Stimulated activated CD4-positive, alpha-beta T cell treated with anti-CD3 and anti-CD28 coated beads, Interleukin-4, amount 100 ng/mL, for 24 hours (primary cell): ENCODE measurements around the gene TECR.
A peak's percentile ranks its signal among the peaks of the same experiment; 100 is the strongest.
"Not testable (repeated sequence)": the region's sequence is repeated elsewhere in the genome, so short reads cannot be mapped to it uniquely, and the experiment has no call there.

Experiments
- DNase-seq: peaks from one replicate; pipeline ENCODE4 v3.0.0-alpha.2; 2020

TECR gene, protein sequence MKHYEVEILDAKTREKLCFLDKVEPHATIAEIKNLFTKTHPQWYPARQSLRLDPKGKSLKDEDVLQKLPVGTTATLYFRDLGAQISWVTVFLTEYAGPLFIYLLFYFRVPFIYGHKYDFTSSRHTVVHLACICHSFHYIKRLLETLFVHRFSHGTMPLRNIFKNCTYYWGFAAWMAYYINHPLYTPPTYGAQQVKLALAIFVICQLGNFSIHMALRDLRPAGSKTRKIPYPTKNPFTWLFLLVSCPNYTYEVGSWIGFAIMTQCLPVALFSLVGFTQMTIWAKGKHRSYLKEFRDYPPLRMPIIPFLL

DNA sequence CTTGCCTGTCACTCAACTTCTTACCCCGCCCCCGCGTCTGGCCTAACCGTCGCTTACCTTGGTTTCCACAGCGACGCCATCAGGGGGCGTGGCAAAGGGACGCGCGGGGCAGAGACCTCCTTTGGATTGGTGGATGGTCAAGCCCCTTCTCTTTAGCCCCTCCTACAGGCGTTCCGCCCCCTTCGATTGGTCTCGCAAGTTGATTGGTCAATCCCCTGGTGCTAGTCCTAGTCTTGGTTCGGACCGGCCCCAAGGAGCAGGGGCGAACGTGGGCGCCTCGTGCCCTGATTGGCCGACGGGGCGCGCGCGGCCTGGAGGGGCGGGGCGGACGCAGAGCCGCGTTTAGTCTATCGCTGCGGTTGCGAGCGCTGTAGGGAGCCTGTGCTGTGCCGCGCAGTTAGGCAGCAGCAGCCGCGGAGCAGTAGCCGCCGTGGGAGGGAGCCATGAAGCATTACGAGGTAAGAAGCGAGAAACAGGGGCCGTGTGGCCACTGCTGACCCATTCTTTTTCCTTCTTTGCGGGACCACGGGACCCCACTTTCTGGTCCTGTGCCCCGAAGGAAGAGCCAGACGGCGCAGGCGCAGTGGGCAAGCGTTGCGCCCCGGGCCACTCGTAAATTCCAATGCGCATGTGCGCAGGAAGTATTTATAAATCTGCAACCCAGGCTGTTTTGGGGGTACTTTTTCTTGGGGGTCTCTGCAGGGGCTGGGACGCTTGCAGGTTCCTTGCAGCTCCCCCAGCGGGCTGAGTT lies at the start of gene TECR:
TSS of gene TECR (plus strand) at position 341 of the 751 bp plus-strand sequence. CDS start at position 444, 103 bp downstream.
- DNase-seq, result peak; percentile 100

DNA sequence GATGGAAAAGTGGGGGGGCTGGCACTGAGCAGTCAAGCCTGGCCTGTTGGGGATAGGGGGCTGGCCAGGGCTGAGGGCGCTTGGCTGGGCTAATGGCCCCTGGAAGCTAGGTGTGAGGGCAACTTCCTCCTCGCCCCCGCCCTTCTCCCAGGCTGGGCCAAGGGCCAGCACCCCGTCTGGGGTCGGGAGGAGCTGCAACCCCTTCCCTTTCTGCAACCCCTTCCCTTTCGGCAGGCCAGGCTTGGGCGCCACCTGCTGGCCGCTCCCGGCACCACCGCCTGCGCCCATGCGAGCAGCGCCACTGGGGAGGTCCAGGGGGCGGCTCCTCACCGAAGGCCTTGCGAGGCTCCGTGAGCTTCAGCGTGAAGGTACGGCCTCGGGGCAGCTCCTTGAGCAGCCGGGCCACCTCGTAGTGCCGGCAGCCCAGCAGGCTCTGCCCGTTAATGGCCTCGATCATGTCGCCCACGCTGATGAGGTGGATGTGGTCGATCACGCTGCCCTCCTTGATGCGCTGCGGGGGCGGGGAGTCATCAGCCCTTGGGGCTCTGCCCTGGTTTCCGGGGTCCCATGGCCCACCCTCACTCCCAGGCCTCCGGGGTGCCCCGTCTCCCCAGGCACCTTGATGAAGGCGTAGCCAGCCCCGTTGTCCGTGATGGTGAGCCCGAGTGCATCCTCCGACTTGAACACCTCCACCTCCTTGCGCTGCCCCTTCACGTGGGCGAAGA lies 49.3 kb upstream of the TECR start:
- DNase-seq, result peak; percentile 66

DNA sequence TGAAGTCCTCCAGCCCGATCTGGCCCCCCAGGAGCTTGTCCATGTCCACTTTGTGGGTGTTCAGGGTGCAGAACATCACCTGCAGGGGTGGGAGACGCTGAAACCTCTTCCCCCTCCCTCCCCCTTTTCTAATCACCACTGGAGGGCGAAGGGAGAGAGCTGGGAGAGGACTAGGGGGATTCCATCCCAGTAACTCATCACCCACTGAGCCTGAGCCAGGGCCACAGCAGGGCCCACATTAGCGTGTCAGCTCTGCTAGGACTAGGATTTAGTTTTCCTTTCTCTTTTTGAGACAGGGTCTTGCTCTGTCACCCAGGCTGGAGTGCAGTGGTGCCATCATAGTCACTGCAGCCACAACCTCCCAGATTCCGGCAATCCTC lies 48.7 kb upstream of the TECR start:
- DNase-seq, result no peak

DNA sequence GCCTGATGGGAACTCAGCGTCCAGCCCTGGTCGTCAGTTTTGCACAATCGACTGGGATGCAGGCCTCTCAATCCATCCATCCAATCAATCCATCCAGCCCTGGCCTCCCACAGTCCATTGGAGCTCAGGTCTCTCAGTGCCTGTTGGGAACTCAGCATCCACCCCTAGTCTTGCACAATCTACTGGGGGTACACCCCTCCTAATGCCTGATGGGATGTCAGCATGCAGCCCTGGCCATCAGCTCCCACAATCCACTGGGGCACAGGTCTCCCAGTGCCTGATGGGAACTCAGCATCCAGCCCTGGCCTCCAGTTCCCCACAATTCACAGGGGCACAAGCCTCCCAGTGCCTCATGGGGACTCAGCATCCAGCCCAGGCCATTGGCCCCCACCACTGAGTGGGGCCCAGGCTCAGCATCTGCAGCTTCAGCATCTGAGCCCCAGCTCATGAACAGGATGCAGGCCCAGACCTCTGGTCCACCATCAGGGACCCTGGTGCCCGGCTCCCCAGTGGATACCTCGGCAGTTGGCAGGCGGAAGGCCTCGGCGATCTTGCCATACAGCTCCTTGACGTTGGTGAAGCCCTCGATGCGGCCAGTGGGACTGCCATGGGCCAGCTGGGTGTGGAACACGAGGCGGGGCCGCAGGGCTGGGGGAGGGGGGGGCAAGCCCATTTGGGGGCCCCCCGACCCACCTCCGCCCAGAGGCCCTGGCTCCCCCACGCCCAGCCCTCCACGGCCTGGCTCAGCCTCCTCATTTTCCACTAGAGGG lies 47.0 kb upstream of the TECR start:
- DNase-seq, result no peak

DNA sequence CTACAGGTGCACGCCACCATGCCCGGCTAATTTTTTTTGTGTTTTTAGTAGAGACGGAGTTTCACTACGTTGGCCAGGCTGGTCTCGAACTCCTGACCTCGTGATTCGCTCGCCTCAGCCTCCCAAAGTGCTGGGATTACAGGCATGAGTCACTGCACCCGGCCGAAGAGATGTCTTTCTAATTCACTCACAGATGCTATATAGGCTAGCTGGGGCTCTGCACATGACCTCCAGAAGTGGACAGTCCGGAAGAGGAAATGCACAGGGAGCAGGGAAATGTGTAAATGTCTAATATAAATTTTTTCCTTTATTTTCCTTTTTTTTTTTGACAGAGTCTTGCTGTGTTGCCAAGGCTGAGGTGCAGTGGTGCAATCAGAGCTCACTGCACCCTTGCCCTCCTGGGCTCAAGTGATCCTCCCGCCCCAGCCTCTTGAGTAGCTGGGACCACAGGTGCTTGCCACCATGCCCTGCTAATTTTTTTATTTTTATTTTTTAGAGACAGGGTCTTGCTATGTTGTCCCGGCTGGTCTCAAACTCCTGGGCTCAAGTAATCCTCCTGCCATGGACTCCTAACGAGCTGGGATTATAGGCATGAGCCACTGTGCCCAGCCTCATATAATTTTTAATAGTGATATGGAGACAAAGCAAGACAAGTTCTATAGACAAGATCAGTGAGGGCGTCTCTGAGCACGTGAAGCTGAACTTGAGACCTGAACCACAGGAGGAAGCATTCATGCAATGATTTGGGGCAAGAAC lies 41.8 kb upstream of the TECR start:
- no peak for DNase-seq

DNA sequence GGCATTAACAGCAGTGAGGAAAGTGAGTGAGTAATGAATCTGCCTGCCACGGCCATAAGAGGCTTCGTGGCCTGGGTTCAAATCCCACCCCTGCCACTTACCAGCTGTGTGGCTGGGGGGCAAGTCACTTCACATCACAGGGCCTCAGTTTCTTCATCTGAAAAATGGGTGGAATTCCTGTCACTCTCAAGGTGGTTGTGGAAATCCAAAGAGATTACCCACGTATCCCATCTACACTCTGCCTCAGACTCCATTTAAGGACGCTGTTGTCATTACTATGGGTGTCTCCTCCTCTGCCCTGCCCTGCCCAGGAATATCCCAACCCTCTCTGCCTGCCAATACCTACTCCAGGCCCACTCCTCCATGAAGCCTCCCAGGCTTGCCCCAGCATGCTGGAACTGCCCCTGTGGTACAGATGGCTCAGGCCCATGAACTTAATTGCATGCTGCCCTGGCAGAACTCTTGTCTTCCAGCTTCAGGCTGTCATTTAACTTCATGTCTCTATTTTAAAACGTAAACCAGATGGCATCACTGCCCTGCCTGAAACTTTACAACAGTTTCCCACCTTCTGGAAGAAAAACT lies 36.5 kb upstream of the TECR start:
- no peak for DNase-seq

DNA sequence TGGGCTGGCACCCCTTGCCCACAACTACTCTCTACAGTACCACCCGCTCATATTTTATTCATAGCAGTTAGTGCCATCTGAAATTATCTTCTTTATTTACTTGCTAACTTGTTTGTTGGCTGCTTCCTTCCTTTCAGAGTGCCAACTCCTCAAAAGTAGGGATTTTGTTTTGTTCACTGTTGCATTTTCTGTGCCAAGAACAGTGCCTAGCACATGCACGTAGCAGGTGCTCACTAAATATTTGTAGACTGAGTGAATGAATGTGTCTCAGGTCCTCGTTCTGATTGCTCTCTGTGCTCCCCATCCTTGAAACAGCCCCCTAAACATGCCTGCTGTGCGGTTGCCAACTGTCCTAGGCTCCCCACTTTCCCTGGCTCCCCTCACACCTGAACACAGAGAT lies 35.0 kb upstream of the TECR start:
- no peak for DNase-seq

DNA sequence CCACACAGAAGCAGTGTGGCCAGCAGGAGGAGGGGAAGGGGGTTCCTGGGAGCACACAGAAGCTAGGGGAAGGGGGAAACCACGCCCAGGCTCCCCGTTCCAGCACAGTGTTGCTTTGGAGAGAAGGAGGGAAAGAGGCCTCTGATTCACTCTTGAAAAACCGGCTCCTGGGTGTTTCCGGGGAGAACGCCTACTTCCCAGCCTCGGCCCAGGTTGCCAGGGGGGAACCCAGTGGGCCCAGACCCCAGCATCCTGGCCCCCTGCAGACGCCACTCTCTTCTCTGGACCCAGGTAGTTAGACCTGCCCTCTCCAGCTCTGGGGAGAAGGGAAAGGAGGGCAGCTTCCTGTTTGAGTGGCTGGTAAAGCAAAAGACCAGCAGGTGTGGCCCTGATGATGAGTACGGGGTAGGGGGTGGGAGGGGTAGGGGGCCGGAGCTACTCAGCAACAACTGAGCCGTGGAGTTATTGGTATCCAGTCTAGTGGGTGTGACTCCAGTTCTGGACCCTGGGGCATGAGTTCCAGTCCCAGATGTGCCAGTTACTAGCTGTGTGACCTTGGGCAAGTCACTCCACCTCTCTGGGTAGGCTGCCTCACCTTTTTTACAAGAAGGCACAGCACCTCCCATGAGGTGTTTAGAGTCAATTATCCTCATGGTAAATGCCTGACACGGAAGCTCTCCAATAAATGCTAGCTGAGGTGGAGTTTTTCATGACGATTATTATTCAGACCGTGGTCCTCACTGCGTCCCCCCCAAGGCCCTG lies 34.3 kb upstream of the TECR start:
- no peak for DNase-seq

DNA sequence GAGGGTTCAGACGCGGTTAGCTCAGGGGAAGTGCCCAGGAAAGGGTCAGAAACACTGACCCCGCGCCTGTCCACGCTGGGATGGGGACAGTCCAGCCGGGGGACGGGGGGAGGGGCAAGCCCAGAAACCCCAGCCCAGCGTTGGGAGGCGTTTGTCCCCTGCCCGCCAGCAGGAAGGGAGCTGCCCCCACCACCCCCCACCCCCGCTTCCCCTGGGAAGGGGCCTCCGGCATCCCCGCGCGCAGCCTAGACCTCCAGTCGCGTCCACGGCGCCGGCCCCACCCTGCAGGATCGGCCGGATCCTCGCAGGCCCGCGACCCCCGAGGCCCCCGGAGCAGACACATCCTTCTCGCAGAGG lies 33.7 kb upstream of the TECR start:
- no peak for DNase-seq

DNA sequence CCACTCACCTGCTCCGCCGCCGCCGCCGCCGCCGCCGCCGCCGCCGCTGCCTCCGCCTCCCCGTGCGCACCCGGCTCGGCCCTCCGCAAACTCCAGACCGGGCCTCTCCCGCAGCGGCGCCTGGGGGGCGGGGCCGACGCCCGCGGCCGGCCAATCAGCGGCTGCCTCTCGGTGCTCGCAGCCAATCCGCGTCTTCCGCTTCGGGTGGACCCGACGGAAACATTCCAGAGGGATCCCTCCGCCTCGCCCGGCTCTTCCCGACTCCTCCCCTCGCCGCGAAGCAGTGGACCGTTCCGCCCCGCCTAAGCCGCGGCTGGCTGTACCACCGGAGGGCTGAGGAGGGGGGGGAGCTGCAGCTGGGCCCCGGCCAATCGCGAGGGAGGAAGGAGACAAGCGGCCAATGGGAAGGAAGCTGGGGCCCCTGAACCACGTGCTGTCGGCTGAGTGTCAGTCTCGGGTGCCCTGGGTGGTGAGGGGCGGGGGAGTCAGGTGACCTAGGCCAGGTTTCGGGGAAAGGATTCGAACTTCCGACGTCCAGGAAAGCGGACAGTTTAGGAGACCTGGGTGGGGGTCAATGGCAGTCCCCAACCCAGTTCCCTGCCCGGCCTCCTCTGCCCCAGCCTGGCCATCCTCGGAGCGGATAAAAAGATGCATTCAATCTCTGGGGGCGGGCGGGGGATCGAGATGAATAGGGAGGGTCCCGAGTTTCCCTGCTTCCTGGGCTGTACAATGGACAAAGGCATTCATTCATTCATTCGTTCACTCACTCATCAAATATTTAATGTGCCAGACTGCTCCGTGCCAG lies 33.2 kb upstream of the TECR start, which contains the start of gene GIPC1:
TSS of gene GIPC1 (minus strand) at position 99 of the 805 bp plus-strand sequence. CDS start 13,151 bp downstream, outside the sequence.
- peak; percentile 83 for DNase-seq

DNA sequence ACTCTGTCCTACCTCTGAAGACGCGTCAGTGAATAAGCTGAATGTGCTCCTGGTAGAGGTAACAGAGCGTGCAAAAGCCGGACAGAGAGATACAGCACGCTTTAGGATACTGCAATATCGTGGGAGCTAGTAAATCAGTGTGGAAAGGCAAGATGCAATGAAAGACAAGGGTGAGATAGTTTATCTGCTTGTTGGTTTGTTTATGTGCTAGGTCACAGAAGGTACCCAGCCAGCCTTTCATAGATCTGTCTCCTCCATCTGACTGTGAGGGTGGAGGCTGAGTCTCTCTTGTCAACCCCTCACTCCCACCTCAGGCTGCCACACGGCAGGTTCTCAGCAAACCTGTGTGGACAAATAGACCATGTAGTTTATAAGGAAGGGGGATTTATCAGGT lies 32.6 kb upstream of the TECR start:
- DNase-seq, result no peak

DNA sequence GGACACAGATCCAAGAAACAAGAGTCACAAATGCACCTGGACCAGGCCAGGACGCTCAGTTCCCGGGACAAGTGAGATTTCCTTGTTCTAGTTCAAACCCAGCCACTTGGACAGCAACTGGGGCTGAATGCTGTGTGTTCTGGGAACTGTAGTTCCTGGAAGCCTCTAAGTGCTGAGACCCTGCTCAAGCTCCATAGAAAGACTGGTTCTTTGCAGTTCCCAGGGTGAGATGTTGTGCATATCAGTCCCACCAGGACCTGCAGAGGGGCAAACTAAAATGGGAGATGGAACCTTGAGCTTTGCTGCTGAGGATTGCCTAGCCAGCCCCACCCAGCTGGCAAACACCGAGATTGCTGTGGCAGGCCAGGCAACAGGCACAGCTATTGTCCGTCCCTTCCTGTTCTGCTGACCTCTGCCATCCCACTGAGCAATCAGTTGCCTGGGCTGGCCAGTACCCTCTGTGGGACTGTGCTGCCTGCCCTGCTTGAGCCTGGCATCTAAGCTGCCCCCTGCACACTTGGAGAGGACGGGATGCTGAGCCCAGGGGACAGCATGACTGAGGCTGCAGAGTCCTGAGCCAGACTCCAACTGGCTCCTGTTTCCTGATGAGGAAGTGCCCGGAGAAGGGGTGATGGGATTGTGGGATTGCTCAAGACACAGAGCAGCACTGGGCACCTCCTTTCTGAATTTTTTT lies 32.0 kb upstream of the TECR start:
- DNase-seq, result no peak

DNA sequence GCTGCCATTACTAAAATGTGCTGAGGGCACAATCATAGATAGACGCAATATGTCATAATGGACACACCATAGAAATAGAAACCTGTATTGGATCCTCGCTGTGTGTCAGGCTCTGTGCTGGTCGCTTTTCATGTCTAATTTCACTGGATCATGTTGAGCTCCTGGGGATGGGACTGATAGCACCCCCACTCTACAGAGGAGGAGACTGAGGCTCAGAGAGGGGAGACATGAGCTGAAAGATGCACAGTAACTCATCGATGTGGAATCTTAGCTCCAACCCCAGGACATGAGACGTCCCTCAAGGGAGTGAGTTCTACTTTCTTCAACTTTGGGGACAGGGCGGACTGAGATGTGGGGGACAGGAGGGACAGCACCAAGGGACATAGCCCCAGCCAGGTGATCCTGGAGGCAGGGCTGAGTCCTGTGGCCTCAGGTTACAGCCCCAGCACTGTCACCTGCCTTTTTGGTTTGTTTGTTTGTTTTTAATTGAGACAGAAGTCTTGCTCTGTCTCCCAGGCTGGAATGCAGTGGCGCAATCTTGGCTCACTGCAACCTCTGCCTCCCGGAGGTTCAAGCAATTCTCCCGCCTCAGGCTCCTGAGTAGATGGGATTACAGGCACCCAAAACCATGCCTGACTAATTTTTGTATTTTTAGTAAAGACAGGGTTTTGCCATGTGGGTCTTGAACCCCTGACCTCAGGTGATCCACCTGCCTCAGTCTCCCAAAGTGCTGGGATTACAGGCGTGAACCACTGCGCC lies 26.9 kb upstream of the TECR start:
- DNase-seq, result no peak

DNA sequence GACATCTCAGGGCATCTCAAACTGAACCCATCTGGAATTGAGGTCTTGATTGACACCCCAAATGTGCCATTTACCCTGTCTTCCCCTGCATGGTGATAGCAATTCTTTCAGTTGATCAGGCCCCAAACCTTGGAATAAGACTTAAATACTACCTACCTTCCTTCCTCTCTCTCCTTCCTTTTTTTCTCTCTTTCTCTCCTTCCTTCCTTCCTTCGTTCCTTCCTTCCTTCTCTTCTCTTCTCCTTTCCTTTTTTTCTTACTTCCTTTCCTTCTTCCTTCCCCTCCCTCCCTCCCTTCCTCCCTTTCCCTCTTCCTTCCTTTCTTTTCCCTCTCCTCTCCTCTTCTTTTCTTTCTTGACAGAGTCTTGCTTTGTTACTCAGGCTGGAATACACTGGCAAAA lies 26.1 kb upstream of the TECR start:
- no peak for DNase-seq

DNA sequence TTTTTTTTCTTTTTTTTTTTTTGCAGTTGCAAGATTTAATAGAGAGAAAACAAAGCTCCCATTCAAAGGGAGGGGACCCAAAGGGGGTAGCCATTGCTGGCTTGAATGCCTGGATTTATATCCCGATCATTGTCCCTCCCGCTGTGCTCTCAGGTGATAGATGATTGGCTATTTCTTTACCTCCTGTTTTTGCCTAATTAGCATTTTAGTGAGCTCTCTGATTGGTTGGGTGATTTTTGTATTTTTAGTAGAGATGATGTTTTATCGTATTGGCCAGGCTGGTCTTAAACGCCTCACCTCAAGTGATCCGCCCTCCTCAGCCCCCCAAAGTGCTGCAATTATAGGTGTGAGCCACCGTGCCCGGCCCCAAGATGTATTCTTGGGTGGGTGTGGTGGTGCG lies 24.8 kb upstream of the TECR start:
- not testable (repeated sequence) for DNase-seq

DNA sequence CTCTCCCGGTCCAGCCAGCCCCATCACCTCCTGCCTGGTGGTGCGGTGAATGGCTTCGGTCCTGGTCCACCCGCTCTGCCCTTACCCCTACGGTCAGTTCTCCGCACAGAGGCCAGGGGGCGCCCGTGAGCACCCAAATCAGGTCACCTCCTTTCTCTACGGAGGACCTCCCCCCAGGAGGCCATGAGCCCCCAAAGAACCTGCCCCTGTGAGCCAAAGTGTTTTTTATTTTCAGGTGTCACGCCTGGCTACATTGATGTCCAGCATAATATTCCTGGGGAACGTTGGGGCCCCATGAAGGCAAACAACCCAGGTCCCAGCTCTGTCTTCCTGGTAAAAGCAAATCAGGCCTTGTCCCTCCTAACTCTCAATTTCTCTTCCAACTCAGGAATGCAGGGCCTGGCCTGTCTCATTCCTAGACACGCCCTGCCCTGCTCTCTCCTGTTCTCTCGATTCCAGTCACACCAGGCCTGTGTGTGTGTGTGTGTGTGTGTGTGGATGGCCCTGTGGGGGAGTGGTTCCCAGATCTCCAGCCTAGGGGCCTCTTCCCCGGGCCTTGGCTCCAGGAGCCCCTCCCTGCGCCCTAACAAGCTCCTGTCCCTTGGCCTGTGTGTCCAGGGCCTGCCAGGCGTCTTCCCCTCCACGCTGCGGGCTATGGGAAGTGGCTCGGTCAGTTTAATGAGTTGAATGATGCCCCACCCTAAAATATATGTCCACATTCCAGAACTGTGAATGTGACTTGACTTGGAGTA lies 23.7 kb upstream of the TECR start:
- DNase-seq, result peak; percentile 75

DNA sequence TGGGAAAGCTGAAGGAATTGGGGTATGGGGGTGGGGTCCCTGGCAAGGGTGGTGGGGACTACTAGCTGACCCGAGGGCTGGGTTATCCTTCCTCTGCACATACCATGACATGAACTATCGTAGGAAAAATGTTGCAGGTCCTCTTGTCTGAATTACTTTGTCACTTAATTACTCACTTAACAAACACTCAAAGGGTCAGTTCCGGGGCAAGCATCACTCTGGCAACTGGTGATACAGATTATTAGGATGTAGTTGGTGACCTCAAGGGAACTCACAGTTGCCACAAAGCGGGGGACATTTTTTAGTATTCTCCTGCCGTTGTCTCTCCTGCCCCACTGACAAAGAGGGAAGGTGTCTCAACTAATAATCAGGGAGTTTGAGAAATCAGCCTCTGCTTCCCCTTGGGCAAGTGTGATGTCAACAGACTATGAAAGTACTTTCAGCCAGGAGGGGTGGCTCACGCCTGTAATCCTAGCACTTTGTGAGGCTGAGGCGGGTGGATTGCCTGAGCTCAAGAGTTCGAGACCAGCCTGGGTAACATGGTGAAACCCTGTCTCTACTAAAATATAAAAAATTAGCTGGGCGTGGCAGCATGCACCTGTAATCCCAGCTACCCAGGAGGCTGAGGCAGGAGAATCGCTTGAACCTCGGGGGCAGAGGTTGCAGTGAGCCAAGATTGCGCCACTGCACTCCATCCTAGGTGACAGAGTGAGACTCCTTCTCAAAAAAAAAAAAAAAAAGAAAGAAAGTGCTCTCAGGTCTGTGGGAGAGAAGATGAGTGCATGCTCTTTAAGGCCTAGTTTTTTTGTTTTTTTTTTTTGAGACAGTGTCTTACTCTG lies 21.5 kb upstream of the TECR start:
- DNase-seq, result no peak
